GM23338 (cell line): ENCODE measurements around the gene HDAC11. TPM values are rescaled to one million over a fixed set of nuclear protein-coding genes. Genes with fewer than 3 reads are reported as not detected.

Source experiments
- ATAC-seq: fragments of 200-7000 bp; cut with Tn5 transposase; 3 replicates; pipeline ENCODE4 v1.9.1; 2020
- DNase-seq: peaks from one replicate; pipeline ENCODE4 v3.0.0-alpha.2; 2015; ENCODE audit warnings: low spot score
- H2AFZ ChIP-seq: fragments of 200-600 bp; sonication (generic); 2 replicates; pipeline ENCODE4 v1.8.0; 2016; ENCODE audit warnings: antibody characterized with exemption, mild to moderate bottlenecking, moderate library complexity
- H3F3A ChIP-seq: fragments of 200-600 bp; sonication (generic); replicated peaks from 2 replicates; pipeline ENCODE4 v1.8.0; 2017; ENCODE audit warnings: antibody characterized with exemption, mixed run types, low read depth
- H3K27ac ChIP-seq: fragments of 200-600 bp; sonication (generic); 2 replicates; pipeline ENCODE4 v1.6.1; 2016; ENCODE audit warnings: low read depth
- H3K27me3 ChIP-seq: fragments of 200-600 bp; sonication (generic); 2 replicates; pipeline ENCODE4 v1.8.0; 2016; ENCODE audit warnings: mild to moderate bottlenecking, mixed run types, moderate library complexity; ENCODE audit not compliant: insufficient read depth
- H3K36me3 ChIP-seq: fragments of 200-600 bp; sonication (generic); 2 replicates; pipeline ENCODE4 v1.8.0; 2016; ENCODE audit warnings: mild to moderate bottlenecking; ENCODE audit not compliant: insufficient read depth
- H3K4me1 ChIP-seq: fragments of 200-600 bp; sonication (generic); 2 replicates; pipeline ENCODE4 v1.8.0; 2016; ENCODE audit warnings: mild to moderate bottlenecking, moderate library complexity; ENCODE audit not compliant: insufficient read depth
- H3K4me2 ChIP-seq: fragments of 200-600 bp; sonication (generic); 2 replicates; pipeline ENCODE4 v1.7.1; 2017; ENCODE audit warnings: mixed run types
- H3K4me3 ChIP-seq: fragments of 200-600 bp; sonication (generic); 2 replicates; pipeline ENCODE4 v1.6.1; 2016; ENCODE audit warnings: mixed run types
- H3K79me2 ChIP-seq: fragments of 200-600 bp; sonication (generic); replicated peaks from 2 replicates; pipeline ENCODE4 v1.8.0; 2017; ENCODE audit warnings: mild to moderate bottlenecking; ENCODE audit not compliant: insufficient read depth
- H3K9me2 ChIP-seq: fragments of 200-600 bp; sonication (generic); 2 replicates; pipeline ENCODE4 v1.8.0; 2017; ENCODE audit not compliant: insufficient read depth
- H4K20me1 ChIP-seq: fragments of 200-600 bp; sonication (generic); replicated peaks from 2 replicates; pipeline ENCODE4 v1.8.0; 2017; ENCODE audit warnings: mild to moderate bottlenecking; ENCODE audit not compliant: insufficient read depth
- H3K27ac Mint-ChIP-seq: 2 replicates; pipeline ENCODE4 v1.8.0; 2020; ENCODE audit warnings: inconsistent platforms, mild to moderate bottlenecking, moderate library complexity, mixed read lengths
- H3K27me3 Mint-ChIP-seq: 3 replicates; pipeline ENCODE4 v1.8.0; 2022; ENCODE audit warnings: low read depth, mild to moderate bottlenecking, moderate library complexity, mixed read lengths, inconsistent platforms; ENCODE audit not compliant: insufficient read depth, poor library complexity
- H3K36me3 Mint-ChIP-seq: 3 replicates; pipeline ENCODE4 v1.8.0; 2021; ENCODE audit warnings: low read depth, mild to moderate bottlenecking, inconsistent platforms, moderate library complexity, mixed read lengths
- H3K4me1 Mint-ChIP-seq: 3 replicates; pipeline ENCODE4 v1.8.0; 2020; ENCODE audit warnings: mild to moderate bottlenecking, inconsistent platforms, mixed read lengths
- H3K4me3 Mint-ChIP-seq: 3 replicates; pipeline ENCODE4 v1.8.0; 2021; ENCODE audit warnings: moderate library complexity, mild to moderate bottlenecking, inconsistent platforms, mixed read lengths
- H3K9me3 Mint-ChIP-seq: 3 replicates; pipeline ENCODE4 v1.8.0; 2020; ENCODE audit warnings: moderate library complexity, mild to moderate bottlenecking, inconsistent platforms, mixed read lengths
- EZH2 ChIP-seq: fragments of 200-600 bp; sonication (generic); IDR thresholded peaks from one replicate; pipeline ENCODE4 v1.8.0; 2017; ENCODE audit warnings: antibody characterized with exemption, mild to moderate bottlenecking, low read depth; ENCODE audit not compliant: unreplicated experiment
- EZH2phosphoT487 ChIP-seq: fragments of 200-600 bp; sonication (generic); IDR thresholded peaks from one replicate; pipeline ENCODE4 v1.8.1; 2018; ENCODE audit warnings: antibody characterized with exemption; ENCODE audit not compliant: unreplicated experiment
- NANOG ChIP-seq: IDR thresholded peaks from 2 replicates; pipeline ENCODE4 v1.6.1; 2016; ENCODE audit warnings: antibody characterized with exemption, borderline replicate concordance
- ZNF462 ChIP-seq: fragments of 250-450 bp; sonication (Bioruptor Pico); IDR thresholded peaks from 2 replicates; pipeline ENCODE4 v1.5.0; 2020; ENCODE audit warnings: mild to moderate bottlenecking, moderate library complexity
- polyA plus RNA-seq: library from polyadenylated mRNA; unstranded; fragments of >200 nt; fragmentation: Nextera tagmentation; extraction: Ambion mirVana; gene quantifications from 2 replicates; pipeline ENCODE4 v1.2.1, GENCODE V29; 2016
- total RNA-seq: library from RNA; depleted of rRNA; stranded (reverse); fragments of >200 nt; shearing (Covaris generic); gene quantifications from 2 replicates; pipeline ENCODE4 v1.2.3, GENCODE V29; 2014
- TF ChIP-seq, protein P1 (sequence below): IDR thresholded peaks from 2 replicates; pipeline ENCODE4 v1.6.1; 2016; ENCODE audit warnings: antibody characterized with exemption

HDAC11 gene
- total and polyA plus RNA-seq, 2 experiments from 2014 or later: 5.4 to 15.8 TPM

GRCh38 chr3:13529196-13530112 is 49.3 kb downstream of the HDAC11 start (continued):
- TF ChIP-seq ZNF462 (CRISPR knock-in tag) (no peak), EZH2 (no peak), EZH2phosphoT487 (no peak)
- TF ChIP-seq, protein P1, sequence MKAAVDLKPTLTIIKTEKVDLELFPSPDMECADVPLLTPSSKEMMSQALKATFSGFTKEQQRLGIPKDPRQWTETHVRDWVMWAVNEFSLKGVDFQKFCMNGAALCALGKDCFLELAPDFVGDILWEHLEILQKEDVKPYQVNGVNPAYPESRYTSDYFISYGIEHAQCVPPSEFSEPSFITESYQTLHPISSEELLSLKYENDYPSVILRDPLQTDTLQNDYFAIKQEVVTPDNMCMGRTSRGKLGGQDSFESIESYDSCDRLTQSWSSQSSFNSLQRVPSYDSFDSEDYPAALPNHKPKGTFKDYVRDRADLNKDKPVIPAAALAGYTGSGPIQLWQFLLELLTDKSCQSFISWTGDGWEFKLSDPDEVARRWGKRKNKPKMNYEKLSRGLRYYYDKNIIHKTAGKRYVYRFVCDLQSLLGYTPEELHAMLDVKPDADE: no peak

- Mint-ChIP-seq H3K9me3 (no peaks in the 10 kb centered on the region), H3K4me3 (no peak overlapping the region; the same call in 2 of the 3 replicates), H3K4me1 (peaks cover 26% of the 10 kb centered on the region), H3K36me3 (no peaks in the 10 kb centered on the region), H3K27ac (no peak overlapping the region), H3K27me3 (peaks cover 15% of the 10 kb centered on the region)
- H3K27me3 ChIP-seq: no peaks in the 10 kb centered on the region
- H3K36me3 ChIP-seq: no peaks in the 10 kb centered on the region
- no peaks in the 10 kb centered on the region for H3K9me2 ChIP-seq
- no peak overlapping the region for H3K4me2 ChIP-seq
- no peak for DNase-seq
- H3K4me3 ChIP-seq: no peak overlapping the region
- H3K79me2 ChIP-seq: no peaks in the 10 kb centered on the region
- H3K4me1 ChIP-seq: peaks cover 11% of the 10 kb centered on the region; the same call in 1 of the 2 replicates
- no peak for ATAC-seq
- H2AFZ ChIP-seq: no peak overlapping the region
- no peaks in the 10 kb centered on the region for H3F3A ChIP-seq
- H4K20me1 ChIP-seq: no peaks in the 10 kb centered on the region
- no peak overlapping the region for H3K27ac ChIP-seq
- TF ChIP-seq EZH2phosphoT487 (no peak), ZNF462 (CRISPR knock-in tag) (no peak), NANOG (no peak)
These were observed 50.3 kb downstream of the HDAC11 start for GRCh38 chr3:13530241-13531009.
